ENCODE results near the gene CA5A.
"Not testable (repeated sequence)": the region's sequence is repeated elsewhere in the genome, so short reads cannot be mapped to it uniquely, and the experiment has no call there.

Gene CA5A

DNA sequence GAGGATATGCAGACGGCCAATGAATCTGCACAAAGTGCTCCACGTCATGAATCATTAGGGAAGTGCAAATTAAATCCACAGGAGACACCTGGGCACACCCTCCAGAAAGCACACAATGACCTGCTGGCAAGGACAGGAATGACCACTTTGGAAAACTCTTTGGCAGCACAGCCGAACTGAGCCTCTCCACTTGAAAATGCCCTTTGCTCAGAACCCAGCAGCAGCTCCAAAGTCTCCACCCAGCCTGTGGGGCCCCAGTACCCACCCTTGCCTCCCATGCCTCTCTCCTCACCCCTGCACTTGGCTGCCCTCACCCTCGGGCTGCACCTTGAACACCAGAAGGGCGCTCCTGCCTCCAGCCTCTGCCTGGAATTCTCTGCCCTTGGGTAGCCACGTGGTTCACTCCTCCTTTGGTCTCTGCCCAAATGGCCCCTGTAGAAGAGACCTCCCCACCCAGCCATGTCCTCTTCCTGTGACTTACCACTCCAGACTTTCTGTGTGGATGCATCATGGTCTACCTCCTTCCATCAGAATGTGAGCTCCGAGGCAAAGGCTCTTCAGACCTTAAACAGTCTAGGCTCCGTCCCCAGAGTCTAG lies 50.9 kb downstream of the CA5A start:
- not testable (repeated sequence) for H3K27ac ChIP-seq (ENCODE audit: low read depth, low read length); H3K4me1 ChIP-seq (ENCODE audit: control insufficient read depth in 1 of 2, insufficient read depth in 2 of 2, low read length in 2 of 2); H3K36me3 ChIP-seq (ENCODE audit: control insufficient read depth in 1 of 2, insufficient read depth in 2 of 2, low read length in 2 of 2); H3K27me3 ChIP-seq (ENCODE audit: control insufficient read depth in 1 of 2, insufficient read depth in 2 of 2, low read length in 2 of 2); H3K4me3 ChIP-seq (ENCODE audit: low read depth in 1 of 2, low read length in 2 of 2); H3K9ac ChIP-seq (ENCODE audit: low read depth in 1 of 2, low read length in 2 of 2); H3K9me3 ChIP-seq (ENCODE audit: control insufficient read depth in 1 of 2, low read length in 2 of 2)

DNA sequence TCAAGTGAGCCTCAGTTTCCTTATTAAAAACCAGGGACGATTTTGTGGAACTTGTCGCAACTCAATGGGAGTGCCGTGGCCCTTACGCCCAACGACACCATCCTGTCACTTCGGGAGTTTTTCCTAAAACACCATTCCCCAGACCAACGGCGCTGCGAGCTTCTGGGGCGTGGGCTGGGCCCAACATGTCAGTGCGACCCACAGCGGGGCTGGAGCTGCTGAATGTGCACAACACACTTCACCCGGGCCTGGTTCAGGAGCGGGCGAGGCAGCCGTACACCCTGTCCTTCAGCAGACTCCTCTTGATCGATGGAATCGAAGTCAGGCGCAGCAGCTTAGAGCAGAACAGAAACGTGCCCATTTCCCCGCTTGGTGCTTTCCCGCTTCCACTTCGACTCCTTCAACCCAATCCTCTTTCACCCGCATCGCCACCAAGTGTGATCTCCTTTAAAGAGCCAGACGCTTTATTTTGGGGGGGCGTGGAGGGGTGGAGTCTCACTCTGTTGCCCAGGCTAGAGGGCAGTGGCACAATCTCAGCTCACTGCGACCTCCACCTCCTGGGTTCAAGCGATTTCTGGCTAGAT lies 53.8 kb downstream of the CA5A start:
- H3K27ac ChIP-seq (ENCODE audit: low read depth, low read length): no peak overlapping the region
- H3K9me3 ChIP-seq (ENCODE audit: control insufficient read depth in 1 of 2, low read length in 2 of 2): peaks cover 0 to 2% of the 10 kb centered on the region in 2 donors
- H3K4me1 ChIP-seq (ENCODE audit: control insufficient read depth in 1 of 2, insufficient read depth in 2 of 2, low read length in 2 of 2): peaks cover 3 to 6% of the 10 kb centered on the region in 2 donors
- no peaks in the 10 kb centered on the region for H3K27me3 ChIP-seq (ENCODE audit: control insufficient read depth in 1 of 2, insufficient read depth in 2 of 2, low read length in 2 of 2)
- H3K4me3 ChIP-seq (ENCODE audit: low read depth in 1 of 2, low read length in 2 of 2): no peak overlapping the region
- no peaks in the 10 kb centered on the region for H3K36me3 ChIP-seq (ENCODE audit: control insufficient read depth in 1 of 2, insufficient read depth in 2 of 2, low read length in 2 of 2)
- no peak overlapping the region for H3K9ac ChIP-seq (ENCODE audit: low read depth in 1 of 2, low read length in 2 of 2)

DNA sequence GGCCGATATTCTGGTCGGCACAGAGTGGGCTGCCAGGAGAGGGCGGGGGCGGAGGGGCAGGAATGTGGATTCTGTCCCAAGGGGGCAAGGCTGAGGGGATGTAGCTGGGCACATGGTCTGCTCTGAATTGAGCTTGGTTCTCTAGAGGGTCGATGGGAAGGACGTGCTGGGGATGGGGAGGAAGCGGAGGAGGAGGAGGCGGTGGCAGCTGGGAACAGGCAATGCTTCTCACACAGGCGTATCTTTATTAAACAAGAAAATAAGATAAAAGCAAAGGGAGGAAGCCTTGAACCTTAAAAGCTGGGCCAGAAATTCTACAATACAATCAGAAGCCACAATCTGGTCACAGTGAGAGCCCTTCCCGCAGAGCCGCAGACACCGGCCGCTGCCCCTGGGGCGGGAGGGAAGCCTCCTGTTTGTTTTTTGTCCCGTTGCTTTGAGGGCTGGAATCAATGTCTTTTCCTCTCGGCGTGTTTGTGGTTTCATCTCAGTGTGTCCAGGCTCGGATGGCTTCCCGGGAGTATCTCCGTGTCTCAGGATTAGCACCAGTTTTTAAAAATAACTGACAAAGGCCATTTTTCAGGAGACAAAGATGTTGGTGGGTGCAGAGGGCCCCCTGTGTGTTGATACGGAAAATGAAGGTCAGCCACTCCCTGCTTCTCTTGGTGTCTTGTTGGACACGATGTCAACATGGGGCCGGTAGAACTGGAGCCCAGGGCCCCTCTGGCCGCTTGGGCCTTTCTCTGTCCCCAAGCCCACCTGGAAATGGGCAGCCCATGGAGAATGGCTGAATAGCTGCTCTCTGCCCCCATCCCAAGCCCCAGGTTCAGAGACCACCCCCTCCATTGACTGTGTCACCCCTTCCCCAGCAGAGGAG lies 54.8 kb downstream of the CA5A start:
- H3K9ac ChIP-seq (ENCODE audit: low read depth in 1 of 2, low read length in 2 of 2): no peak overlapping the region
- no peak overlapping the region for H3K4me3 ChIP-seq (ENCODE audit: low read depth in 1 of 2, low read length in 2 of 2)
- H3K27ac ChIP-seq (ENCODE audit: low read depth, low read length): no peak overlapping the region
- H3K9me3 ChIP-seq (ENCODE audit: control insufficient read depth in 1 of 2, low read length in 2 of 2): peaks cover 0 to 2% of the 10 kb centered on the region in 2 donors
- H3K27me3 ChIP-seq (ENCODE audit: control insufficient read depth in 1 of 2, insufficient read depth in 2 of 2, low read length in 2 of 2): no peaks in the 10 kb centered on the region
- no peaks in the 10 kb centered on the region for H3K36me3 ChIP-seq (ENCODE audit: control insufficient read depth in 1 of 2, insufficient read depth in 2 of 2, low read length in 2 of 2)
- H3K4me1 ChIP-seq (ENCODE audit: control insufficient read depth in 1 of 2, insufficient read depth in 2 of 2, low read length in 2 of 2): peaks cover 3 to 6% of the 10 kb centered on the region in 2 donors

DNA sequence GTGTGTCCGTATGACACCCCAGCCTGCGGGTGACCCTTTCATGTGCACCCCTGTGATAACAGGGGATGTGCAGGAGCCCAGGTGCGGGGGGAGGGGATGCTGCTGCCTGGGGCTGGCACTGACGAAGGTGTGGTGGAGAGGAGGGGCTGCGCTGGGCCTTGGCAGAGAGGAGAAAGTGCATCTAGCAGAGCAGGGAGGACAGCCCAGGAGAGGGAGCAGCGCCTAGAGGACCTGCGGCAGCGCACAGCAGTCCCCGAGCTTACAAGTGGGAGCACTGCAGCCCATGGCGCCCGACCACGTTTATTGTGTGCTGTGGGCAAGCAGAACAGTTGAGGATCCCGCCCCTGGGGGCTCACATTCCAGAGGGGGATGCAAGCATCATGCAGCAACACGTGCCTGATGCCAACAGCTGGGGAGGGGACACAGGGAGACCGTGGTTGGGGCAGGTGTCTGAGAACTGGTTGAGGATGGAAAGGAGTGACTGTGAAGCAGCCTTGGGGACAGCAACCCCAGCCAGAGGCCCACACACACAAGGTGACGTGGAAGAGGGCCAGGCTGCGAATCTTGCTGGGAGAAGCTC lies 56.1 kb downstream of the CA5A start:
- Histone ChIP-seq H3K27me3 (ENCODE audit: control insufficient read depth in 1 of 2, insufficient read depth in 2 of 2, low read length in 2 of 2) (no peaks in the 10 kb centered on the region), H3K36me3 (ENCODE audit: control insufficient read depth in 1 of 2, insufficient read depth in 2 of 2, low read length in 2 of 2) (no peaks in the 10 kb centered on the region), H3K27ac (ENCODE audit: low read depth, low read length) (no peak overlapping the region), H3K4me1 (ENCODE audit: control insufficient read depth in 1 of 2, insufficient read depth in 2 of 2, low read length in 2 of 2) (peaks cover 0 to 6% of the 10 kb centered on the region in 2 donors), H3K9ac (ENCODE audit: low read depth in 1 of 2, low read length in 2 of 2) (no peak overlapping the region), H3K4me3 (ENCODE audit: low read depth in 1 of 2, low read length in 2 of 2) (no peak overlapping the region), H3K9me3 (ENCODE audit: control insufficient read depth in 1 of 2, low read length in 2 of 2) (peaks cover 0 to 2% of the 10 kb centered on the region in 2 donors)

DNA sequence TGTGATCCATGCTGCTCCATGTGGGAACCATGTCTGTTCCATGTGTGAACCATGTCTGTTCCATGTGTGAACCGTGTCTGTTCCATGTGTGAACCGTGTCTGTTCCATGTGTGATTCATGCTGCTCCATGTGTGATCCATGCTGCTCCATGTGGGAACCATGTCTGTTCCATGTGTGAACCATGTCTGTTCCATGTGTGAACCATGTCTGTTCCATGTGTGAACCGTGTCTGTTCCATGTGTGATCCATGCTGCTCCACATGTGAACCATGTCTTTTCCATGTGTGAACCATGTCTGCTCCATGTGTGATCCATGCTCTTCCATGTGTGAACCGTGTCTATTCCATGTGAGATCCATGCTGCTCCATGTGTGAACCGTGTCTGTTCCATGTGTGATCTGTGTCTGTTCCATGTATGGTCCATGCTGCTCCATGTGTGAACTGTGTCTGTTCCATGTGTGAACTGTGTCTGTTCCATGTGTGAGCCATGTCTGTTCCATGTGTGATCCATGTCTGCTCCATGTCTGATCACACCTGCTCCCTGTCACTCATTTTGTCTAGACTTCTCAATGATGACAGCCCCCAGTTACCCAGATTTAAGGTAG lies 56.8 kb downstream of the CA5A start:
- not testable (repeated sequence) for H3K27me3 ChIP-seq (ENCODE audit: control insufficient read depth in 1 of 2, insufficient read depth in 2 of 2, low read length in 2 of 2); H3K9ac ChIP-seq (ENCODE audit: low read depth in 1 of 2, low read length in 2 of 2); H3K4me3 ChIP-seq (ENCODE audit: low read depth in 1 of 2, low read length in 2 of 2); H3K9me3 ChIP-seq (ENCODE audit: control insufficient read depth in 1 of 2, low read length in 2 of 2); H3K27ac ChIP-seq (ENCODE audit: low read depth, low read length); H3K36me3 ChIP-seq (ENCODE audit: control insufficient read depth in 1 of 2, insufficient read depth in 2 of 2, low read length in 2 of 2)
- H3K4me1 ChIP-seq (ENCODE audit: control insufficient read depth in 1 of 2, insufficient read depth in 2 of 2, low read length in 2 of 2): peaks cover 0 to 11% of the 10 kb centered on the region in 2 donors

DNA sequence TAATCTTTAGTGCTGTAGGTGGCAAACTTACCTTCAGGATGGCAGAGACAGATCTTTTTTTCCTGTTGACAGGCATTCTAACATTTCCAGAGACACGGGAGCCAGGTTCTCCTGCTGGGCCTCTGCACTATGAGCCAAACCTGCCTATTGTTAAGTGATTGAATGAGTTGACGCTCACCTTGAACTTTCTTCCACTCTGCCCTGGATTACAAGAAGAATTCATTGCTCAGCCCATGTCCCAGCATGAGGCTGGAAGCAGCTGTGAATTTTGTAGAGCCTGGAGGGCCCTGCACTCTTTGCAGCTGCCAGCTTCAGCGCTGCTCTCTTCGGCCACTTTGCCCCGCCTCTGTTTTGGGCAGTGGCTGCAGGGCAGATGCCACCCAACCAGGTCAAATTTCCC lies 57.6 kb downstream of the CA5A start:
- no peak overlapping the region for H3K27ac ChIP-seq (ENCODE audit: low read depth, low read length)
- no peaks in the 10 kb centered on the region for H3K36me3 ChIP-seq (ENCODE audit: control insufficient read depth in 1 of 2, insufficient read depth in 2 of 2, low read length in 2 of 2)
- H3K4me1 ChIP-seq (ENCODE audit: control insufficient read depth in 1 of 2, insufficient read depth in 2 of 2, low read length in 2 of 2): peaks cover 0 to 11% of the 10 kb centered on the region in 2 donors
- H3K9me3 ChIP-seq (ENCODE audit: control insufficient read depth in 1 of 2, low read length in 2 of 2): peaks cover 0 to 2% of the 10 kb centered on the region in 2 donors
- no peak overlapping the region for H3K9ac ChIP-seq (ENCODE audit: low read depth in 1 of 2, low read length in 2 of 2)
- no peaks in the 10 kb centered on the region for H3K27me3 ChIP-seq (ENCODE audit: control insufficient read depth in 1 of 2, insufficient read depth in 2 of 2, low read length in 2 of 2)
- H3K4me3 ChIP-seq (ENCODE audit: low read depth in 1 of 2, low read length in 2 of 2): no peak overlapping the region

DNA sequence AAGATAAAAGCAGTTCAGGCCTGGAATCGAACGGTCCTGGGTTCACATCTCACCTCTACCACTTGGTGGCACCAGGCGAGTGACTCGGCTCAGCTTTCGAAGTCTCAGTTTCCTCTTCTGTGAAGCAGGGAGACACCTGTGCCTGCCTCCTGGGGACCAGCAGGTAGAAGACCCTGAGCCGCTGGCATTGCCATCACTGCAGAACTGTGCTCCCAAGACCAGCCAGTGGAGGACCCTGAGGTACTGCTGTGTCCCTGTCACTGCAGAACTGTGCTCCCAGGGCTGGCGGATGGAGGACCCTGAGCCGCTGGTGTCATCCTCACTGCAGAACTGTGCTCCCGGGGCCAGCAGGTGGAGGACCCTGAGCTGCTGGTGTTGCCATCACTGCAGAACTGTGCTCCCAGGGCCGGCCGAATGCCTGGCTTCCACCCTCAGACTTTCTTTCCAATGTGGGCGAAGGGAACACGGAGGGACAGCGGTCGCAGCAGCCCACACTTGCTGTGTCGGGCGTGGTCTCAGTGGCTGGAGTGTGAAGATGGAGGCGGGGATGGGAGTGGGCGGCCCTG lies 58.3 kb downstream of the CA5A start:
- Histone ChIP-seq H3K27me3 (ENCODE audit: control insufficient read depth in 1 of 2, insufficient read depth in 2 of 2, low read length in 2 of 2) (no peaks in the 10 kb centered on the region), H3K36me3 (ENCODE audit: control insufficient read depth in 1 of 2, insufficient read depth in 2 of 2, low read length in 2 of 2) (no peaks in the 10 kb centered on the region)

DNA sequence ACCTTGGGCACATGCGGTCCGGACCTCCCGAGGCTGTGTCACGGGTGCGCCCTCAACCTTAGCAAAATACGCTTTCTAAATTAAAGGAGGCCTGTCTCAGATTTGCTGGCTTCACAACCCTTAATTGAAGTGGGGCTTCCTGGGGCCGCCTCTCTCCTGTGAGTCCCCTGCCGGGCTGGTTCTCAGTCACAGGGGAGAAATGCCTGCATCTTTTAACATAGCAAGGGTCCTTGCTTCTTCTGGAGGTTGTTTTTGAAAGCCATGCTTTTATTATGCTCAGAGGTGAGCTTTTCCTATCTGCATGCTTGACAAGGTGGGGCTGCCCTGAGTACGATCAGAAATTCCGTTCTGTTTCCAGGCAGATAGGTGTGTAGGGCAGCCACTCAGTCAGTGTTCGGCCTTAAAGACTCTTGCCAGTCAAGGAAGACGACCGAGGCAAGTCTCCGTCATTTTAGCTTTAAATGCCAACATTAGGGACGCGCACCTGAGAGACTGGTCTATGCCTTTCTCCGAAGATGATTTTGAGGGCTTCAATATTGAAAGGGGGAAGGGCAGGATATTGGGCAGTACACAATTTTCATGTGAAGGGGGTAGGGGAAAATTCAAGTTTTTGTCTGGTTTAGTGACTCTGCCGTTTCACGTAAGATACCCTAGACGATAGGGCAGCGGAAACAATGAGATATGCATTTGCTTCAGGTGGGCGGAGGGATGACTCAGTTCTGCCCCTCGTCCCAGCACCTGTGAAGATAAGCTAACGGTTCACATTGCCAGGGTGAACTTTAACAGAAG lies 61.5 kb downstream of the CA5A start:
- Histone ChIP-seq H3K36me3 (ENCODE audit: control insufficient read depth in 1 of 2, insufficient read depth in 2 of 2, low read length in 2 of 2) (no peaks in the 10 kb centered on the region), H3K4me3 (ENCODE audit: low read depth in 1 of 2, low read length in 2 of 2) (no peak overlapping the region), H3K9me3 (ENCODE audit: control insufficient read depth in 1 of 2, low read length in 2 of 2) (peaks cover 0 to 2% of the 10 kb centered on the region in 2 donors), H3K9ac (ENCODE audit: low read depth in 1 of 2, low read length in 2 of 2) (no peak overlapping the region), H3K4me1 (ENCODE audit: control insufficient read depth in 1 of 2, insufficient read depth in 2 of 2, low read length in 2 of 2) (peaks cover 7 to 21% of the 10 kb centered on the region in 2 donors), H3K27ac (ENCODE audit: low read depth, low read length) (no peak overlapping the region), H3K27me3 (ENCODE audit: control insufficient read depth in 1 of 2, insufficient read depth in 2 of 2, low read length in 2 of 2) (peaks cover 0 to 3% of the 10 kb centered on the region in 2 donors)

More for the DNA sequence above, 58.3 kb downstream of the CA5A start:
- H3K9ac ChIP-seq (ENCODE audit: low read depth in 1 of 2, low read length in 2 of 2): no peak overlapping the region
- H3K27ac ChIP-seq (ENCODE audit: low read depth, low read length): no peak overlapping the region
- no peak overlapping the region for H3K4me3 ChIP-seq (ENCODE audit: low read depth in 1 of 2, low read length in 2 of 2)
- peaks cover 0 to 2% of the 10 kb centered on the region in 2 donors for H3K9me3 ChIP-seq (ENCODE audit: control insufficient read depth in 1 of 2, low read length in 2 of 2)
- H3K4me1 ChIP-seq (ENCODE audit: control insufficient read depth in 1 of 2, insufficient read depth in 2 of 2, low read length in 2 of 2): peaks cover 0 to 11% of the 10 kb centered on the region in 2 donors
